UCSD-AML1 (cell line): ENCODE results near the gene PIGB.
"Not testable (repeated sequence)": the region's sequence is repeated elsewhere in the genome, so short reads cannot be mapped to it uniquely, and the experiment has no call there.

Experiments used
- DNase-seq: peaks from one replicate; lab custom pipeline; 2025; ENCODE audit not compliant: unreplicated experiment; lab: John Stamatoyannopoulos, UW

Gene PIGB

GRCh38 chr15:55318588-55319494, at the start of gene PIGB, which contains the start of gene PIGBOS1:
Gene PIGB (plus strand): TSS chr15:55319222. CDS start chr15:55319251, 29 bp downstream.
Gene PIGBOS1 (minus strand): TSS chr15:55319123. CDS start chr15:55317792, 1,331 bp downstream.
- peak; percentile 87 for DNase-seq

GRCh38 chr15:55270291-55270690, 48.7 kb upstream of the PIGB start:
- DNase-seq: no peak

- DNase-seq: no peak
Measured at GRCh38 chr15:55276324-55276723, 42.7 kb upstream of the PIGB start.

GRCh38 chr15:55277116-55277564, 41.9 kb upstream of the PIGB start:
- peak; percentile 40 for DNase-seq

- DNase-seq: no peak
Measured at GRCh38 chr15:55277715-55278114, 41.3 kb upstream of the PIGB start.

- DNase-seq: no peak
Measured at GRCh38 chr15:55279100-55279745, 39.8 kb upstream of the PIGB start.

- no peak for DNase-seq
Measured at GRCh38 chr15:55279746-55280351, 39.2 kb upstream of the PIGB start.

GRCh38 chr15:55280589-55280988, 38.4 kb upstream of the PIGB start:
- DNase-seq: not testable (repeated sequence)

- no peak for DNase-seq
Measured at GRCh38 chr15:55281517-55282228, 37.3 kb upstream of the PIGB start.

- DNase-seq: peak; percentile 18
Measured at GRCh38 chr15:55282284-55282833, 36.7 kb upstream of the PIGB start.

- DNase-seq: no peak
Measured at GRCh38 chr15:55283379-55284147, 35.5 kb upstream of the PIGB start.

- no peak for DNase-seq
Measured at GRCh38 chr15:55284426-55284825, 34.6 kb upstream of the PIGB start.

- not testable (repeated sequence) for DNase-seq
Measured at GRCh38 chr15:55286442-55287189, 32.4 kb upstream of the PIGB start.

GRCh38 chr15:55288006-55288717, 30.9 kb upstream of the PIGB start:
- no peak for DNase-seq

- peak; percentile 22 for DNase-seq
Measured at GRCh38 chr15:55289011-55289745, 29.8 kb upstream of the PIGB start.

GRCh38 chr15:55289746-55290527, 29.1 kb upstream of the PIGB start, which contains the start of gene RAB27A:
Gene RAB27A (minus strand): TSS chr15:55289813. CDS start chr15:55234934, 54,879 bp downstream.
- DNase-seq: peak; percentile 44

GRCh38 chr15:55290528-55291057, 28.4 kb upstream of the PIGB start:
- DNase-seq: peak; percentile 82
